Activated CD4-positive, alpha-beta memory T cell treated with anti-CD3 and anti-CD28 coated beads, Interleukin-2, amount 10 ng/mL, durations not matched to agents 7 days and 5 days (primary cell): ENCODE data around the gene ZNF74. TPM values are rescaled to one million over a fixed set of nuclear protein-coding genes. Genes with fewer than 3 reads are reported as not detected.
"Not testable (repeated sequence)": the region's sequence is repeated elsewhere in the genome, so short reads cannot be mapped to it uniquely, and the experiment has no call there.

Source experiments
- CTCF ChIA-PET: fragments of 350-600 bp; sonication (Branson Sonifier 250); formaldehyde crosslinking; loops from one replicate; lab custom pipeline; 2021; ENCODE audit warnings: antibody characterized with exemption, inconsistent platforms; lab: Charles Lee
- POLR2A ChIA-PET: fragments of 350-600 bp; sonication (Branson Sonifier 250); formaldehyde crosslinking; loops from one replicate; lab custom pipeline; 2021; ENCODE audit warnings: antibody characterized with exemption; lab: Charles Lee
- DNase-seq: peaks from one replicate; pipeline ENCODE4 v3.0.0-alpha.2; 2020
- H3K27ac Mint-ChIP-seq: one replicate; pipeline ENCODE4 v1.8.0; 2021; ENCODE audit warnings: mild to moderate bottlenecking, mixed read lengths
- H3K27me3 Mint-ChIP-seq: one replicate; pipeline ENCODE4 v1.8.0; 2021; ENCODE audit warnings: mixed read lengths
- H3K36me3 Mint-ChIP-seq: one replicate; pipeline ENCODE4 v1.8.0; 2021; ENCODE audit warnings: low read depth, mixed read lengths
- H3K4me1 Mint-ChIP-seq: one replicate; pipeline ENCODE4 v1.8.0; 2021; ENCODE audit warnings: mixed read lengths
- H3K4me3 Mint-ChIP-seq: one replicate; pipeline ENCODE4 v1.8.0; 2021; ENCODE audit warnings: mild to moderate bottlenecking, mixed read lengths
- H3K9me3 Mint-ChIP-seq: one replicate; pipeline ENCODE4 v1.8.0; 2021; ENCODE audit warnings: mixed read lengths
- total RNA-seq, 2 experiments: library from RNA; stranded (reverse); gene quantifications; one replicate each; pipeline ENCODE4 v1.2.3, GENCODE V29; 2021

ZNF74 gene
- total RNA-seq, 2 experiments from 2014 or later: 6.1 to 6.2 TPM

DNA sequence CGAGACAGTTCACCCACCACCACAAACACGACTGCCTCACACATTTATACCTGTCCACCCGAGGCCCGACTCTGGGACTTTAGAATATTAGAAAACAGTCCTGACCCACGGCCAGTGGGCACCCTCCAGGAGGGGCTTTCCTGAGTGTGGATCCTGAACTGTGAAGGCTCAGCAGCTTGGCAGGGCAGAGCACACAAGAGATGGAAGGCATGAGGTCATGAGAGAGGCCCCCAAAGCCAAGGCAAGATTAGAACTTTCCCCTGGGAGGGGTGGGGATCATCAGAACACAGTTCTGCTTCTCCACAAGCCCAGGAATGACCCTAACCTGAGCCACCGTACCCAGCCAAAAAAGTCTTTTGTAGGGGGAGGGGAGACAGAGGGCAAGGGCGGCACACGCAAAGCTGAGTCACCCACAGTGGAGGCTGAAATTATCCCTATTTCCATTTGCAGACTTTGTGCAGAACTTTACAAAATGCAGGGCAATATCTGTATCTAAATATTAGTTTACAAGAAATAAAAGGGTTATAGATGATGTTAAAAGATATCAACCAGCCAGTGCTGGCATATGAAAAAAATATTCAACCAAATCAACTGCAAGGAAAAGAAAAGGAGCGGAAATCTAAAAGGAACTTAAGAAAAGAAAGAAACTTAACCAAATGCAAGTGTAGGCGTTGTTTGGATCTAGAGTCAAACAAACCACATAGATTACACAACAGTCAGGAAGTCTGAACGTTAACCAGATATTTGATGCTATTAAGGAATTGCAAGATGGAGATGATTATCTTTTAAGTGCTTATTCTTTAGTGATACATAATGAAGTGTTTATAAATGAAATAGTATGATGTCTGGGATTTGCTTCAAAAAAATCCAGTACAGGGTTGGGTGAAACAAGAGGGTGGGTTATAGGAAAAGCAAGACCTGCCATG is 29.4 kb upstream of the ZNF74 start:
- H3K36me3 Mint-ChIP-seq, CTCF ChIA-PET, DNase-seq, POLR2A ChIA-PET, H3K4me3 Mint-ChIP-seq, H3K9me3 Mint-ChIP-seq, H3K4me1 Mint-ChIP-seq, H3K27ac Mint-ChIP-seq, H3K27me3 Mint-ChIP-seq: not testable (repeated sequence)

DNA sequence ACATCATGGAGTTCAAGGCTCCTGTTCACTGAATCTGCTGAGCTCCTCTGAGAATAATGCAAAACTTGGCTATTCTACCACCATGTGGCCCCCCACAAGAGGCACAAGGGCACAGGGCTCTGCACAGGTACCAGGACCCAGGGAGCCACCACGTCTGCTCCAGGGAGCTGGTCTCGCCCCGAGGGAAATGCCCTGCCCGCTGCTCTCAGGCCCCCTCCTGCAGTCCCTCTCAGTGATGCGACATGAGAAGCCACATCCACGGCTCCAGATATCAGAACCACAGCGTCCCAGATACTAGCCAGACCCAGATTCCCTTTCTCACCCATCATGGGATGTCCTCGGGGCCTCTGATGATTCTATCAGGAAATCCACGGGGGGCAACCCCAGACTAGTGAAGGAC is 27.1 kb upstream of the ZNF74 start:
- POLR2A ChIA-PET, H3K9me3 Mint-ChIP-seq, H3K27me3 Mint-ChIP-seq, H3K27ac Mint-ChIP-seq, H3K4me1 Mint-ChIP-seq, H3K4me3 Mint-ChIP-seq, H3K36me3 Mint-ChIP-seq, CTCF ChIA-PET, DNase-seq: not testable (repeated sequence)

DNA sequence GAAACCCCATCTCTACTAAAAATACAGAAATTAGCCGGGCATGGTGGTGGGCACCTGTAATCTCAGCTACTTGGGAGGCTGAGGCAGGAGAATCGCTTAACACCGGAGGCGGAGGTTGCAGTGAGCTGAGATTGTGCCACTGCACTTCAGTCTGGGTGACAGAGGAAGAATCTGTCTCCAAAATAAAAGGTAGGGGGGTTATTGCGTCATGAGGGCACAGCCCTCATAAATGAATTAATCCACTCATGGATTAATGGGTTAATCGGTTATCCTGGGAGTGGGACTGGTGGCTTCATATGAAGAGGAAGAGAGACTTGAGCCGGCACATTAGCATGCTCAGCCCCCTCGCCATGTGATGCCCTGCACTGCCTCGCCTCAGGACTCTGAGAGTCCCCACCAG is 25.1 kb upstream of the ZNF74 start:
- CTCF ChIA-PET, H3K27ac Mint-ChIP-seq, H3K9me3 Mint-ChIP-seq, H3K27me3 Mint-ChIP-seq, H3K4me3 Mint-ChIP-seq, DNase-seq, H3K36me3 Mint-ChIP-seq, POLR2A ChIA-PET, H3K4me1 Mint-ChIP-seq: not testable (repeated sequence)

DNA sequence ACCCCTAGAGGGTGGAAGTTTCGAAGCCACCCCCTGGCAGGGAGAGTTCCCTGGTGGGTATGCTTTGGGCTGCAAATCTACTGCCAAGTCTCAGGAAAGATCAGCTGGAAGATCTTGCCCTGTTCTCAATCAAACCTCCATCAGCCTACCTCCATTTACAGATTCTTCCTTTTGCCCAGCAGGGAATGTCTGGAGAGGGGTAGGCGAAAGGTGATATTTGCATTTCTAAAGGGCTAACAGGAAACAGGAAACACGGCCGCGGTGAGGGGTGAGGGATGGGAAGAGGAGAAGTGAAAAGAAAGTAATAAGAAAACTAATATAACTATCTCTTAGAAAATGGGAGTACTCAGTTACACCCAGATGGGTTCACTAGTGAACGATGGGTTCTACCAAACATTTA is 22.3 kb upstream of the ZNF74 start:
- POLR2A ChIA-PET, H3K27ac Mint-ChIP-seq, CTCF ChIA-PET, DNase-seq, H3K4me3 Mint-ChIP-seq, H3K9me3 Mint-ChIP-seq, H3K36me3 Mint-ChIP-seq, H3K27me3 Mint-ChIP-seq, H3K4me1 Mint-ChIP-seq: not testable (repeated sequence)

DNA sequence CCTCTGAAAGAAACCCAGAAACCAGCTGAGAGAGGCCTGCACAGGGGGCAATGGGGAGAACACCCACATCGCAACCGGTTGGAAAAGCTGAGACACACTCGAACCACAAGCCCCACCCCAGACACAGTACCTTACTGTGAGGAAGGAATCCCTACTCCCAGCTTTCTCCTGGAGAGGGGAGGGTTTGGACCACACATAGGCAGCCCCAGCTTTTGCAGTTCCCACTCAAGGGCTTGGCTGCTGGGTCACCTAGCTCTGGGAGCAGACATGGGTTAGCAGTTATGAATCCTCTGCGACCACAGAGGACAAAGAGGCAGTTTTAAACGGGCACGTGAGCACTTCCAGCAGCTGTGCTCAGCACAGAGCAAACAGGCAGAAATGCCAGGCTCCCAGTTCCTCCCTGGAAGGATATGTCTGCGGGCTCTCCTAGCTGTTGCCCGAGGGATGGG is 21.5 kb upstream of the ZNF74 start:
- H3K36me3 Mint-ChIP-seq, H3K27me3 Mint-ChIP-seq, DNase-seq, H3K4me3 Mint-ChIP-seq, H3K9me3 Mint-ChIP-seq, CTCF ChIA-PET, H3K27ac Mint-ChIP-seq, H3K4me1 Mint-ChIP-seq, POLR2A ChIA-PET: not testable (repeated sequence)

DNA sequence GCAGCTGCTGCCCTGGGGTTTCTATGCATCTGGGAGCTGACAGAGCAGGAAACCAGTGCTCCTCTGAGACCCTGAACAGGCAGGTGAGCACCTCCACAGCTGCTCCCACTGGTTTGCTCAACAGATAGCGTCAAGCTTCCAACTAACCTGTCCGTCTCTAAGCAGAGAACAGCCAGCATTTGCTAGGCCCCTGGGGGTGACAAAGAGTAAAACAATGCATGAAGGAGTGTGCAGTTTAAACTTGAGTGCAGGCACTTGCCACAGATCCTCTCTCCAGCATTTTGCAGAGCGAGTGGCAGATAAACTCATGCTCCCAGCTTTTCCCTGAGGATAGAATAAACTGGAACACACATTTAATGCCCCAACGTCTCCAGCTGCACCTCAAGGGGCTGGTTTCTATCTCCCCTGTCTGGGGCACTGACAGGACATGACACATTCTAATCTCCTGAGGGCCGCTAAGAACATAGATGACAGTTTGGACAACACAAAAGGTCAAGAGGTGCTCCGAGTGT is 20.7 kb upstream of the ZNF74 start:
- H3K4me1 Mint-ChIP-seq, H3K27ac Mint-ChIP-seq, H3K27me3 Mint-ChIP-seq, H3K36me3 Mint-ChIP-seq, H3K4me3 Mint-ChIP-seq, POLR2A ChIA-PET, CTCF ChIA-PET, H3K9me3 Mint-ChIP-seq, DNase-seq: not testable (repeated sequence)

DNA sequence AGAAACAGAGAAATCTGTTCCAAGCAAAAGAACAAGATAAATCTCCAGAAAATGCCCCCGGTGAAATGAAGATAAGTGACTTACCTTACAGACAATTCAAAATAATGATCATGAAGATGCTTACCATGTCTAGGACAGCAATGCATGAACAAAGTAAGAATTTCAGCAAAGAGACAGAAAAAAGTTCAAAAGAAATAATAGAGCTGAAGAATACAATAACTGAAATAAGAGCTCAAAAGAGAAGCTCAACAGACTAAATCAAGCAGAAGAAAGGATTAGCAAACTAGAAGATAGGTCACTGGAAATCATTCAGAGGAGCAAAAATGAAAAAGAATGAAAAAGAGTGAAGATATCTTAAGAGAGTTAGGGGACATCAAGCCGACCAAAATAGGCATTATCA is 19.8 kb upstream of the ZNF74 start:
- H3K27me3 Mint-ChIP-seq, H3K9me3 Mint-ChIP-seq, H3K4me3 Mint-ChIP-seq, CTCF ChIA-PET, H3K27ac Mint-ChIP-seq, DNase-seq, POLR2A ChIA-PET, H3K36me3 Mint-ChIP-seq, H3K4me1 Mint-ChIP-seq: not testable (repeated sequence)

DNA sequence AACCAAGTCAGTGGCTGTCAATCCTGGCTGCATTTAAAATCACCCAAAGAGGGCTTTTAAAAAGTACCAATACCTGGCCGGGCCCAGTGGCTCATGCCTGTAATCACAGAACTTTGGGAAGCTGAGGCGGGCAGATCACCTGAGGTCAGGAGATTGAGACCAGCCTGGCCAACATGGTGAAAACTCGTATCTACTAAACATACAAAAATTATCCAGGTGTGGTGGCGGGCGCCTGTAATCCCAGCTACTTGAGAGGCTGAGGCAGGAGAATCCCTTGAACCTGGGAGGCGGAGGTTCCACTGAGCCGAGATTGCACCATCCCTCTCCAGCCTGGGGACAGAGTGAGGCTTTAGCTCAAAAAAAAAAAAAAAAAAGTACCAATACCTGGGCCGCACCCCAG is 17.7 kb upstream of the ZNF74 start:
- H3K27ac Mint-ChIP-seq, H3K36me3 Mint-ChIP-seq, H3K9me3 Mint-ChIP-seq, H3K4me3 Mint-ChIP-seq, DNase-seq, POLR2A ChIA-PET, H3K4me1 Mint-ChIP-seq, CTCF ChIA-PET: not testable (repeated sequence)
- H3K27me3 Mint-ChIP-seq: peaks cover 11% of the 10 kb centered on the region

DNA sequence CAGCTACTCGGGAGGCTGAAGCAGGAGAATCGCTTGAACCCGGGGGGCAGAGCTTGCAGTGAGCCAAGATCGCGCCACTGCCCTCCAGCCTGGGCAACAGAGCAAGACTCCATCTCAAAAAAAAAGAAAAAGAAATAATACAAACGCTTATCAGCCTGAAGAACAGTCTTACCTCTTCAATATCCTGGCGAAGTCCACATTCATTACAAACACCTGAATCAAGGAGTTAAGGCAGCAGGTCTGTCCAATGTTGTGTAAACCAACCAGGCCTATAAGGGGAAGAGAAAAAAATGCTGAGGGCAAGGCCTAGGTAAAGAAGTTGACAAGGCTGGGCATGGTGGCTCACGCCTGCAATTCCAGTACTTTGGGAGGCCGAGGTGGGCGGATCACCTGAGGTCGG is 17.0 kb upstream of the ZNF74 start:
- H3K36me3 Mint-ChIP-seq, DNase-seq, H3K4me3 Mint-ChIP-seq, H3K9me3 Mint-ChIP-seq, H3K27ac Mint-ChIP-seq, H3K4me1 Mint-ChIP-seq, CTCF ChIA-PET, POLR2A ChIA-PET: not testable (repeated sequence)
- H3K27me3 Mint-ChIP-seq: peaks cover 14% of the 10 kb centered on the region

DNA sequence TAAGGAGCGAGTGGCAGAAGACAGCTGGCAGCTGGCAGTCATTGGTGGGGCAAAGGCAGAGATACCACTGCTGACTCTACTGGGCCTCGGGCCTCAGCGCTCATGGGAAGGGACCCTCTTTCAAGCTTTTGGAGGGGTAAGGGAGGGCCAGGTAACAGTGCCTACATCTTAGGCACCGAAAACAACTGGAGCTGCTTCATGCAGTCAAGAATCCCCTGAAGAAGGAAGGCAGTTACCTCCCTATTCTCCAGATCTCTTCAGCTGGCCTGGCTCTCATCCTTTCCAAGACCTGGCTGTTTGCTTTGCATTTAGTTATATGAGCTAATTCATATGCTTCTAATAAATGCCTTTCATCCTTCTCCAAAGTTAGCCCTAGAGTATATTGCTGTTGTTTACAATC is 15.8 kb upstream of the ZNF74 start:
- peaks cover 17% of the 10 kb centered on the region for H3K27me3 Mint-ChIP-seq
- POLR2A ChIA-PET: interaction anchor here (0.9 kb wide), 1 partner anchor 15 kb away, joined by 3 read pairs; no protein-coding TSS in a partner anchor

DNA sequence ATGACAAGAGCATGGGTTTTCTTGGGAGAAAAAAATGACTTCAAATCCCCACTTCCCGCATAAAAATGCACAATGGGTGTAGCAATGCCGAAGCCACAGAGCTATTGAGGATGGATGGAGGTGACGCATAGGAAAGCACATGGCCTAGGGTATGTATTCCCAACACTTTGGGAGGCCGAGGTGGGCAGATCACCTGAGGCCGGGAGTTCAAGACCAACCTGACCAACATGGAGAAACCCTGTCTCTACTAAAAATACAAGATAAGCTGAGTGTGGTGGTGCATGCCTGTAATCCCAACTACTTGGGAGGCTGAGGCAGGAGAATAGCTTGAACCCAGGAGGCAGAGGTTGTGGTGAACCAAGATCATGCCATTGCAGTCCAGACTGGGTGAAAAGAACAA is 15.3 kb upstream of the ZNF74 start:
- H3K36me3 Mint-ChIP-seq, H3K4me3 Mint-ChIP-seq, H3K27ac Mint-ChIP-seq, H3K9me3 Mint-ChIP-seq, CTCF ChIA-PET, DNase-seq, H3K4me1 Mint-ChIP-seq: not testable (repeated sequence)
- peaks cover 20% of the 10 kb centered on the region for H3K27me3 Mint-ChIP-seq
- POLR2A ChIA-PET: interaction anchor here (0.7 kb wide), 1 partner anchor 15 kb away, joined by 3 read pairs; the partner anchor contains the start of gene ZNF74

More for the DNA sequence above, 15.8 kb upstream of the ZNF74 start:
- no peaks in the 10 kb centered on the region for H3K36me3 Mint-ChIP-seq
- H3K27ac Mint-ChIP-seq: no peak overlapping the region
- DNase-seq: no peak
- CTCF ChIA-PET: no interaction called here
- H3K9me3 Mint-ChIP-seq: no peaks in the 10 kb centered on the region
- H3K4me1 Mint-ChIP-seq: no peaks in the 10 kb centered on the region
- no peak overlapping the region for H3K4me3 Mint-ChIP-seq

DNA sequence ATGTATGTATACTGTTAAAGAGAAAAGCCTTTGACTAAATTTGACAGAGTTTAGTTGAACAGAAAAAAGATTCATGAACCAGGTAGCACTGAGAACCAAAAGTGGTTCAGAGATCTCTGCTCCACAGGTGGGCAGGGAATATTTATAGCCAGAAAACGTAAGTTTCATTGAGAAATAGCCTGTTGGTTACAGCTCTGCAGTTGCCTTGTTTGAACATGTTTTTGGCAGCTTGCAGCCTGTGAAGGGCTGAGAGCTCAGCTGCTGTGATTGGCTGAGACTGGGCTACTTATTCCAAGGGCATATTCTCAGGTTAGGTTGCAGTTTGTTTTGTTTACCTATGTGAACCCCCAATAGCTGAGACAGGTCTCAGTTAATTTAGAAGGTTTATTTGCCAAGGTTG is 13.5 kb upstream of the ZNF74 start:
- CTCF ChIA-PET: interaction anchor here (1.1 to 2.5 kb wide), 2 partner anchors 14 to 69 kb away, joined by 3 to 7 read pairs; partner anchors contain the start of gene ZNF74

DNA sequence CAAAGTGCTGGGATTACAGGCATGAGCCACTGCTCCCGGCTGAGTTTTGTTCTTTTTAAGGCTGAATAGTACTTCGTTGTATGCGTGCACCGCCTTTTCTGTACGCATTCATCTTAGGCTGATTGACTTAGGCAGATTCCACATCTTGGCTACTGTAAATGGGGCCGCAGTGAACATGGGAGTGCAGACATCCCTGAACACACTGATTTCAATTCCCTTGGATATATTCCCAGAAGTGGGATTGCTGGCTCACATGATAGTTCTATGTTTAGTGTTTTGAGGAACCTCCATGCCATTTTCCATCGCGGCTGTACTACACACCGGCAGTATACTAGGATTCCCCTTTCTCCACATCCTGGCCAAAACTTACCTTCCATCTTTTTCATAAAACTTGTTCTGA is 10.4 kb upstream of the ZNF74 start:
- POLR2A ChIA-PET: no interaction called here
- CTCF ChIA-PET: no interaction called here
- Mint-ChIP-seq H3K4me3 (no peak overlapping the region), H3K4me1 (no peaks in the 10 kb centered on the region), H3K36me3 (no peaks in the 10 kb centered on the region), H3K27ac (no peak overlapping the region), H3K27me3 (peaks cover 33% of the 10 kb centered on the region), H3K9me3 (no peaks in the 10 kb centered on the region)
- no peak for DNase-seq

More for the DNA sequence above, 13.5 kb upstream of the ZNF74 start:
- H3K36me3 Mint-ChIP-seq: no peaks in the 10 kb centered on the region
- H3K27ac Mint-ChIP-seq: no peak overlapping the region
- POLR2A ChIA-PET: no interaction called here
- H3K27me3 Mint-ChIP-seq: peaks cover 22% of the 10 kb centered on the region
- no peaks in the 10 kb centered on the region for H3K4me1 Mint-ChIP-seq
- no peak for DNase-seq
- no peaks in the 10 kb centered on the region for H3K9me3 Mint-ChIP-seq
- no peak overlapping the region for H3K4me3 Mint-ChIP-seq

DNA sequence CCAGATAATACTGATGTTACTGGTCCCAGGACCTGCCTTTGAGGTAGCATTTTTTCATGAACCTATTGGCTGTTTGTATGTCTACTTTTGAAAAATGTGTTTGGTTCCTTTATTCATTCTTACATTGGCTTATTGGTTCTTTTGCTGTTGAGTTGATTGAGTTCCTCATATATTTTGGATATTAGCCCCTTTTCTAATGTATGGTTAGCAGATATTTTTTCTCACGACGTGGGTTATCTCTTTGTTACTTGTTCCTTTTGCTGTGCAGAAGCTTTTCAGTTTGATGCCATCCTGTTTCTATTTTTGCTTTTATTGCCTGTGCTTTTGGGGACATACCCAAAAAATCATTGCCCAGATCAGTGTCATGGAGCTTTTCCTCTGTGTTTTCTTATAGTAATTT is 9.8 kb upstream of the ZNF74 start:
- H3K27ac Mint-ChIP-seq: no peak overlapping the region
- no peak overlapping the region for H3K4me3 Mint-ChIP-seq
- POLR2A ChIA-PET: no interaction called here
- no peaks in the 10 kb centered on the region for H3K36me3 Mint-ChIP-seq
- peaks cover 2% of the 10 kb centered on the region for H3K9me3 Mint-ChIP-seq
- H3K4me1 Mint-ChIP-seq: no peaks in the 10 kb centered on the region
- CTCF ChIA-PET: no interaction called here
- no peak for DNase-seq
- peaks cover 36% of the 10 kb centered on the region for H3K27me3 Mint-ChIP-seq
